Vagina (tissue), 2 donors: Measurements from ENCODE around the gene ARCN1. TPM values are rescaled to one million over a fixed set of nuclear protein-coding genes. Genes with fewer than 3 reads are reported as not detected.
A peak's percentile ranks its signal among the peaks of the same experiment; 100 is the strongest.
"Not testable (repeated sequence)": the region's sequence is repeated elsewhere in the genome, so short reads cannot be mapped to it uniquely, and the experiment has no call there.

Experiments used
- DNase-seq, 2 donors: peaks; one replicate each; pipeline ENCODE4 v3.0.0-alpha.2; 2017; ENCODE audit errors: extremely low spot score in 2 of 2
- H3K27ac ChIP-seq: fragments of 200-600 bp; sonication (generic); one replicate; pipeline ENCODE4 v1.5.1; 2019
- H3K27me3 ChIP-seq: fragments of 200-600 bp; sonication (generic); one replicate; pipeline ENCODE4 v1.5.1; 2019
- H3K36me3 ChIP-seq, 2 donors: fragments of 200-600 bp; sonication (generic); one replicate each; pipeline ENCODE4 v1.5.1; 2017 to 2019
- H3K4me1 ChIP-seq: fragments of 200-600 bp; sonication (generic); one replicate; pipeline ENCODE4 v1.5.1; 2019
- H3K4me3 ChIP-seq, 2 donors: fragments of 200-600 bp; sonication (generic); 1 replicate in 1 of 2; 2 replicates in 1 of 2; pipeline ENCODE4 v1.5.1; 2016 to 2019
- H3K9me3 ChIP-seq: fragments of 200-600 bp; sonication (generic); one replicate; pipeline ENCODE4 v1.5.1; 2019
- POLR2A ChIP-seq, 2 donors: fragments of 450-650 bp; IDR thresholded peaks; one replicate each; pipeline ENCODE4 v1.6.1; 2017; ENCODE audit warnings: antibody characterized with exemption in 2 of 2, mild to moderate bottlenecking in 2 of 2, moderate library complexity in 2 of 2
- POLR2AphosphoS5 ChIP-seq, 2 donors: sonication (generic); formaldehyde crosslinking; IDR thresholded peaks; one replicate each; pipeline ENCODE4 v1.9.0; 2017; ENCODE audit warnings: antibody characterized with exemption in 2 of 2, mild to moderate bottlenecking in 2 of 2, low read depth in 1 of 2; ENCODE audit not compliant: insufficient read depth in 1 of 2
- intact Hi-C: fragments of 100-400 bp; cut with DNase I; formaldehyde crosslinking; loops from one replicate; pipeline ENCODE4 v1.15.1; 2023
- total RNA-seq: library from RNA; depleted of rRNA; stranded (reverse); fragments of >200 nt; gene quantifications from one replicate; pipeline ENCODE4 v1.2.3, GENCODE V29; 2016
- TF ChIP-seq, protein P1 (sequence below), 3 experiments: fragments of 450-650 bp in 2 of 3; fragments of 200-600 bp in 1 of 3; sonication (generic) in 1 of 3; IDR thresholded peaks; one replicate each; pipeline ENCODE4 v1.5.1; 2017 to 2019; ENCODE audit warnings: antibody characterized with exemption in 3 of 3, mild to moderate bottlenecking in 2 of 3, moderate library complexity in 2 of 3

Gene ARCN1
- total RNA-seq, 1 donor from 2014 or later, result 78.6 TPM

DNA sequence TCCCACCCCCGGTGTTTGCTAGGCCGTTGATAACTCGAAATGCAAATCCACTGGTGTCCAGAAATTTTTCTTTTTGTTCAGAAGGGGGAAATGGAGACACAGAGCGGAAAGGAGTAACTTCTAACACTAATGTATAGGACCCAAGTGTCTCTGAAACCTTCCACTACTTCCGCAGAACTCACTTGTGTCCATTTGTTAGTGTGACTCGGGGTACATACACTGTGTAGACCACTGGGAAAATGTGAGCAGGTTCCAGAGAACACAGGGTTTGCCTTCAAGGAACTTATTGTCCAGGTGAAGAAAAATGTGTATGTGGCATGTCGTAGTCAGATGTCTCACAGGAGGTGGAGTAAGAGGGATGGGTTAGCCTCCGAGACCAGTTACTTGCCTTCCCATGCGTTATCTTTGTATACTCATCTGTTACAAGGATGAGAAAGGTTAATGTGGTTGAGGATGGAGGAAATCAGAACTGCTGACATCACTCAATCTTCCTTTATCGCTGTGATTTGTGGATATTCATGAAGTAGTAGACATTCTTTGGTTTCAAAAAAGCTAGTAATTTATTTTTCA, 857 bp downstream of the ARCN1 start:
- Histone ChIP-seq H3K27ac (peak overlapping the region; percentile 95), H3K9me3 (no peaks in the 10 kb centered on the region), H3K4me3 (peak overlapping the region; percentile 74 to 83), H3K4me1 (peaks cover 55% of the 10 kb centered on the region), H3K36me3 (no peaks in the 10 kb centered on the region), H3K27me3 (no peaks in the 10 kb centered on the region)
- DNase-seq, result no peak
- TF ChIP-seq, protein P1, sequence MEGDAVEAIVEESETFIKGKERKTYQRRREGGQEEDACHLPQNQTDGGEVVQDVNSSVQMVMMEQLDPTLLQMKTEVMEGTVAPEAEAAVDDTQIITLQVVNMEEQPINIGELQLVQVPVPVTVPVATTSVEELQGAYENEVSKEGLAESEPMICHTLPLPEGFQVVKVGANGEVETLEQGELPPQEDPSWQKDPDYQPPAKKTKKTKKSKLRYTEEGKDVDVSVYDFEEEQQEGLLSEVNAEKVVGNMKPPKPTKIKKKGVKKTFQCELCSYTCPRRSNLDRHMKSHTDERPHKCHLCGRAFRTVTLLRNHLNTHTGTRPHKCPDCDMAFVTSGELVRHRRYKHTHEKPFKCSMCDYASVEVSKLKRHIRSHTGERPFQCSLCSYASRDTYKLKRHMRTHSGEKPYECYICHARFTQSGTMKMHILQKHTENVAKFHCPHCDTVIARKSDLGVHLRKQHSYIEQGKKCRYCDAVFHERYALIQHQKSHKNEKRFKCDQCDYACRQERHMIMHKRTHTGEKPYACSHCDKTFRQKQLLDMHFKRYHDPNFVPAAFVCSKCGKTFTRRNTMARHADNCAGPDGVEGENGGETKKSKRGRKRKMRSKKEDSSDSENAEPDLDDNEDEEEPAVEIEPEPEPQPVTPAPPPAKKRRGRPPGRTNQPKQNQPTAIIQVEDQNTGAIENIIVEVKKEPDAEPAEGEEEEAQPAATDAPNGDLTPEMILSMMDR (IDR thresholded peaks at IDR 0.05), result no peak
- TF ChIP-seq POLR2A (IDR thresholded peaks at IDR 0.05), result no peak
- TF ChIP-seq POLR2AphosphoS5 (IDR thresholded peaks at IDR 0.05; ENCODE audit: insufficient read depth in 1 of 2, low read depth in 1 of 2), result no peak
- intact Hi-C loops, result no loop called here

DNA sequence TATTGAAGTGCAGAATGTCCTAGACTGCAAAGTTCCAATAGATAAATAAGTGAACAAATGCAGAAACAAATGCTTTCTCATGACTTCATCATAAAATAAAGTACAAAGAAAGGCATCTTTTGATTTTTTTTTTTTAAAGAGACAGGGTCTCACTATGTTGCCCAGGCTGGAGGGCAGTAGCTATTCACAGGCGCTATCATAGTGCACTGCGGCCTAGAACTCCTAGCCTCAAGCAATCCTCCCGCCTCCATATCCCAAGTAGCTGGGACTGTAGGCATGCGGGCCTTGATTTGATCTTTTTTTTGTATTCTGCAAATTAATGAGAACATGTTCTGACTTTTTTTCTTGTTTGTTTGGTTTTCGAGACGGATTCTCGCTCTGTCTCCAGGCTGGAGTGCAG, 2.4 kb downstream of the ARCN1 start:
- H3K27ac ChIP-seq, result no peak overlapping the region

DNA sequence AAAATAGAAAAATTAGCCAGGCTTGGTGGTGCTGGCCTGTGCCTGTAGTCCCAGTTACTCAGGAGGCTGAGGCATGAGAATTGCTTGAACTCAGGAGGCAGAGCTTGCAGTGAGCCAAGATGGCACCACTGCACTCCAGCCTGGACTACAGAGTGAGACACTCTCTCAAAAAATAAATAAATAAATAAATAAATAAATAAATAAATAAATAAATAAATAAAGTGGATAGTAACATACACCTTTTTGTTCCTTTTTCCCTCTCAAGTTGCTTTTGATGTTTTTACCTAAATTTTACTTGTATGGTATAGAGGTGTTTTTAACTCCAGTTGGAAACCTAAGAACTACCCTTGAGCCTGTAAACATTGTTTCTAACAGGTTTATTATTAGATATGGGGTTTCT, 5.8 kb downstream of the ARCN1 start:
- Histone ChIP-seq H3K4me1 (peaks cover 72% of the 10 kb centered on the region), H3K36me3 (peaks cover 0 to 16% of the 10 kb centered on the region in 2 donors)
- H3K4me3 ChIP-seq, intact Hi-C loops, H3K27me3 ChIP-seq, H3K9me3 ChIP-seq, DNase-seq, H3K27ac ChIP-seq: not testable (repeated sequence)

More for the DNA sequence above, 2.4 kb downstream of the ARCN1 start:
- Histone ChIP-seq H3K27me3 (no peaks in the 10 kb centered on the region), H3K36me3 (no peaks in the 10 kb centered on the region), H3K4me3 (peak overlapping the region in 1 of 2 donors; percentile 15), H3K4me1 (peaks cover 61% of the 10 kb centered on the region), H3K9me3 (no peaks in the 10 kb centered on the region)
- TF ChIP-seq POLR2AphosphoS5 (IDR thresholded peaks at IDR 0.05; ENCODE audit: insufficient read depth in 1 of 2, low read depth in 1 of 2) (no peak), POLR2A (IDR thresholded peaks at IDR 0.05) (no peak)
- TF ChIP-seq, protein P1 (IDR thresholded peaks at IDR 0.05), result no peak
- DNase-seq, result no peak
- intact Hi-C loops, result no loop called here

DNA sequence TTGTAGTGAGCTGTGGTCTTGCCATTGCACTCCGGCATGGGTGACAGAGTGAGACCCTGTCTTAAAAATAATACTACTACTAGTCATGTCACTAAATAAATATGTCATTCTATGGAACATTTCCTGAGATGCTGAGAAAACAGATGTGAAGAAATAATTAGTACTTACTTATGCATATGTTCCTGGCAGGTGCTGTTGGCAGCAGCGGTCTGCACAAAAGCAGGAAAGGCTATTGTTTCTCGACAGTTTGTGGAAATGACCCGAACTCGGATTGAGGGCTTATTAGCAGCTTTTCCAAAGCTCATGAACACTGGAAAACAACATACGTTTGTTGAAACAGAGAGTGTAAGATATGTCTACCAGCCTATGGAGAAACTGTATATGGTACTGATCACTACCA, 8.8 kb downstream of the ARCN1 start:
- Histone ChIP-seq H3K4me3 (no peak overlapping the region), H3K36me3 (peaks cover 0 to 44% of the 10 kb centered on the region in 2 donors), H3K9me3 (no peaks in the 10 kb centered on the region), H3K4me1 (peaks cover 41% of the 10 kb centered on the region), H3K27ac (no peak overlapping the region), H3K27me3 (no peaks in the 10 kb centered on the region)
- no peak for DNase-seq
- TF ChIP-seq, protein P1 (IDR thresholded peaks at IDR 0.05), result no peak
- TF ChIP-seq POLR2AphosphoS5 (IDR thresholded peaks at IDR 0.05; ENCODE audit: insufficient read depth in 1 of 2, low read depth in 1 of 2) (peak in 1 of 2 donors; percentile 34), POLR2A (IDR thresholded peaks at IDR 0.05) (no peak)
- intact Hi-C loops, result no loop called here

DNA sequence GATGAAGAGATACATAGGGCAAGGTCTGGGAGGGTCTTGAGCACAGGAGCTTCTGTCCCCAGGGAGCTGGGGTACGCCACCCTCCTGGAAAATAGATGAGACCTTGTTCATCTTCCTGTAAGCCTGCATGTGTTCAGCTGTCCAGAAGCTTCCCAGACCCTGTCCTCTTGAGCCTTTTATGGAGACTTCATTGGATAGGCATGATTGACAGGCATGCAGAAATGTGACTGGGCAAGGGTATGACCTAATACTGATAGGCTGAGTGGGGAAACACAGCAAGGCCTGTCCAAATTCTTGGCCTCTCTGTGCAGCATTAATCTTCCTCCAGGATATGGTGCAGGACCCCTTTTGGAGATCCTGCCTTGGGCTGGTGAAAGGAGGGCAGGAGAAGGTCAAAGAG, 15.7 kb downstream of the ARCN1 start:
- Histone ChIP-seq H3K36me3 (peaks cover 8 to 95% of the 10 kb centered on the region in 2 donors), H3K27me3 (no peaks in the 10 kb centered on the region), H3K27ac (no peak overlapping the region), H3K4me1 (no peaks in the 10 kb centered on the region), H3K9me3 (no peaks in the 10 kb centered on the region), H3K4me3 (no peak overlapping the region)
- DNase-seq, result no peak
- intact Hi-C loops, result no loop called here
- TF ChIP-seq POLR2A (IDR thresholded peaks at IDR 0.05), result no peak
- TF ChIP-seq POLR2AphosphoS5 (IDR thresholded peaks at IDR 0.05; ENCODE audit: insufficient read depth in 1 of 2, low read depth in 1 of 2), result no peak
- TF ChIP-seq, protein P1 (IDR thresholded peaks at IDR 0.05), result no peak
